NCI-H460 (cell line): ENCODE measurements around the gene ZNF770. TPM values are rescaled to one million over a fixed set of nuclear protein-coding genes. Genes with fewer than 3 reads are reported as not detected.

Experiments
- total RNA-seq: library from RNA; depleted of rRNA; stranded (reverse); fragments of >200 nt; shearing (Covaris generic); gene quantifications from 2 replicates; pipeline ENCODE4 v1.2.3, GENCODE V29; 2014; rRNA removed

The ZNF770 gene
- total RNA-seq, 1 experiment from 2014 or later, result 45.4 TPM

Other genes with a start within 250 kb of the ZNF770 start
- not detected in 2 replicates for gene GJD2, start 233.3 kb downstream of the ZNF770 start, total RNA-seq
- gene ACTC1, start 192.7 kb downstream of the ZNF770 start, total RNA-seq, result 0.07 TPM in 1 of 2 replicates, not detected in the other
- gene AQR, start 18.5 kb downstream of the ZNF770 start, total RNA-seq, result 29.9 and 36.8 TPM in 2 replicates
- not detected in 2 replicates for gene NANOGP8, start 97.0 kb upstream of the ZNF770 start, total RNA-seq